Measurements from ENCODE around the gene NAXD. TPM values are rescaled to one million over a fixed set of nuclear protein-coding genes. Genes with fewer than 3 reads are reported as not detected.

NAXD gene
- polyA plus RNA-seq, 1 donor from 2014 or later: 58.1 TPM

DNA sequence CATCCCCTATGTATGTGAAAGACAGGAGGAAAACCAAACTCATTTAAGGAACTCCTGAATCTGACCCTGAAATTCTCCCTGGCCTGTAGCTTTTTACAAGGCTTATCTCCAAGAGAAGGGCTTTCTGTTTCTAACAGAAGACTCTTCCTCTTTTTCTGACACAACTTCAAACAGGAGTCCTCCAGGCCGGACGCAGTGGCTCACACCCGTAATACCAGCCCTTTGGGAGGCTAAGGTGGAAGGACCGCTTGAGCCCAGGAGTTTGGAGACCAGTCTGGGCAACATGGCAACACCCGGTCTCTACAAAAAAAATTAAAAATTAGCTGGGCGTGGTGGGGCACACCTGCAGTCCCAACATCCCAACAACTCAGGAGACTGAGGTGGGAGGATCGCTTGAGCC lies 48.7 kb downstream of the NAXD start:
- H3K9ac ChIP-seq (ENCODE audit: low read length): no peak overlapping the region
- H3K9me3 ChIP-seq (ENCODE audit: low read length): peaks cover 4% of the 10 kb centered on the region
- no peaks in the 10 kb centered on the region for H3K79me2 ChIP-seq (replicated peaks; ENCODE audit: insufficient read depth, low read length)
- H3K9me2 ChIP-seq (ENCODE audit: insufficient read depth, low read length): no peaks in the 10 kb centered on the region
- H4K20me1 ChIP-seq (ENCODE audit: insufficient read depth): no peaks in the 10 kb centered on the region
- no peak overlapping the region for H3K27ac ChIP-seq (ENCODE audit: low read length)
- no peak overlapping the region for H2AFZ ChIP-seq (ENCODE audit: low read depth, low read length)
- H3K36me3 ChIP-seq (ENCODE audit: insufficient read depth, low read length): peaks cover 22% of the 10 kb centered on the region
- H3K27me3 ChIP-seq (ENCODE audit: insufficient read depth, low read depth, low read length): no peaks in the 10 kb centered on the region
- H3K4me2 ChIP-seq (ENCODE audit: low read length): no peak overlapping the region
- TF ChIP-seq EP300 (conservative IDR thresholded peaks at IDR 0.05; ENCODE audit: poor library complexity, severe bottlenecking) (no peak), SMC3 (conservative IDR thresholded peaks at IDR 0.05; ENCODE audit: poor library complexity) (no peak), TAF1 (IDR thresholded peaks at IDR 0.05; ENCODE audit: low read depth) (no peak), EZH2 (IDR thresholded peaks at IDR 0.05; ENCODE audit: borderline replicate concordance, insufficient read depth, low read length, poor library complexity, severe bottlenecking) (no peak), RAD21 (conservative IDR thresholded peaks at IDR 0.05) (no peak), MXI1 (conservative IDR thresholded peaks at IDR 0.05; ENCODE audit: poor library complexity, severe bottlenecking) (no peak), POLR2AphosphoS5 (IDR thresholded peaks at IDR 0.05) (no peak)
- TF ChIP-seq, protein P1, sequence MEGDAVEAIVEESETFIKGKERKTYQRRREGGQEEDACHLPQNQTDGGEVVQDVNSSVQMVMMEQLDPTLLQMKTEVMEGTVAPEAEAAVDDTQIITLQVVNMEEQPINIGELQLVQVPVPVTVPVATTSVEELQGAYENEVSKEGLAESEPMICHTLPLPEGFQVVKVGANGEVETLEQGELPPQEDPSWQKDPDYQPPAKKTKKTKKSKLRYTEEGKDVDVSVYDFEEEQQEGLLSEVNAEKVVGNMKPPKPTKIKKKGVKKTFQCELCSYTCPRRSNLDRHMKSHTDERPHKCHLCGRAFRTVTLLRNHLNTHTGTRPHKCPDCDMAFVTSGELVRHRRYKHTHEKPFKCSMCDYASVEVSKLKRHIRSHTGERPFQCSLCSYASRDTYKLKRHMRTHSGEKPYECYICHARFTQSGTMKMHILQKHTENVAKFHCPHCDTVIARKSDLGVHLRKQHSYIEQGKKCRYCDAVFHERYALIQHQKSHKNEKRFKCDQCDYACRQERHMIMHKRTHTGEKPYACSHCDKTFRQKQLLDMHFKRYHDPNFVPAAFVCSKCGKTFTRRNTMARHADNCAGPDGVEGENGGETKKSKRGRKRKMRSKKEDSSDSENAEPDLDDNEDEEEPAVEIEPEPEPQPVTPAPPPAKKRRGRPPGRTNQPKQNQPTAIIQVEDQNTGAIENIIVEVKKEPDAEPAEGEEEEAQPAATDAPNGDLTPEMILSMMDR (IDR thresholded peaks at IDR 0.05; ENCODE audit: poor library complexity, severe bottlenecking): no peak
- TF ChIP-seq, protein P2, sequence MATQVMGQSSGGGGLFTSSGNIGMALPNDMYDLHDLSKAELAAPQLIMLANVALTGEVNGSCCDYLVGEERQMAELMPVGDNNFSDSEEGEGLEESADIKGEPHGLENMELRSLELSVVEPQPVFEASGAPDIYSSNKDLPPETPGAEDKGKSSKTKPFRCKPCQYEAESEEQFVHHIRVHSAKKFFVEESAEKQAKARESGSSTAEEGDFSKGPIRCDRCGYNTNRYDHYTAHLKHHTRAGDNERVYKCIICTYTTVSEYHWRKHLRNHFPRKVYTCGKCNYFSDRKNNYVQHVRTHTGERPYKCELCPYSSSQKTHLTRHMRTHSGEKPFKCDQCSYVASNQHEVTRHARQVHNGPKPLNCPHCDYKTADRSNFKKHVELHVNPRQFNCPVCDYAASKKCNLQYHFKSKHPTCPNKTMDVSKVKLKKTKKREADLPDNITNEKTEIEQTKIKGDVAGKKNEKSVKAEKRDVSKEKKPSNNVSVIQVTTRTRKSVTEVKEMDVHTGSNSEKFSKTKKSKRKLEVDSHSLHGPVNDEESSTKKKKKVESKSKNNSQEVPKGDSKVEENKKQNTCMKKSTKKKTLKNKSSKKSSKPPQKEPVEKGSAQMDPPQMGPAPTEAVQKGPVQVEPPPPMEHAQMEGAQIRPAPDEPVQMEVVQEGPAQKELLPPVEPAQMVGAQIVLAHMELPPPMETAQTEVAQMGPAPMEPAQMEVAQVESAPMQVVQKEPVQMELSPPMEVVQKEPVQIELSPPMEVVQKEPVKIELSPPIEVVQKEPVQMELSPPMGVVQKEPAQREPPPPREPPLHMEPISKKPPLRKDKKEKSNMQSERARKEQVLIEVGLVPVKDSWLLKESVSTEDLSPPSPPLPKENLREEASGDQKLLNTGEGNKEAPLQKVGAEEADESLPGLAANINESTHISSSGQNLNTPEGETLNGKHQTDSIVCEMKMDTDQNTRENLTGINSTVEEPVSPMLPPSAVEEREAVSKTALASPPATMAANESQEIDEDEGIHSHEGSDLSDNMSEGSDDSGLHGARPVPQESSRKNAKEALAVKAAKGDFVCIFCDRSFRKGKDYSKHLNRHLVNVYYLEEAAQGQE (IDR thresholded peaks at IDR 0.05; ENCODE audit: borderline replicate concordance): no peak
- no peaks in the 10 kb centered on the region for H3F3A ChIP-seq (ENCODE audit: insufficient read depth, low read length, poor library complexity, severe bottlenecking)
- no peak overlapping the region for H3K4me3 ChIP-seq (ENCODE audit: low read length)

GRCh38 chr13:110664673-110665072 lies 49.3 kb downstream of the NAXD start:
- no peak for TF ChIP-seq EZH2 (IDR thresholded peaks at IDR 0.05; ENCODE audit: borderline replicate concordance, insufficient read depth, low read length, poor library complexity, severe bottlenecking)
- TF ChIP-seq, protein P1 (IDR thresholded peaks at IDR 0.05; ENCODE audit: poor library complexity, severe bottlenecking): no peak
- TF ChIP-seq, protein P2 (IDR thresholded peaks at IDR 0.05; ENCODE audit: borderline replicate concordance): no peak
- no peak for TF ChIP-seq TAF1 (IDR thresholded peaks at IDR 0.05; ENCODE audit: low read depth)
- TF ChIP-seq RAD21 (conservative IDR thresholded peaks at IDR 0.05): no peak
- TF ChIP-seq SMC3 (conservative IDR thresholded peaks at IDR 0.05; ENCODE audit: poor library complexity): no peak
- no peak for TF ChIP-seq EP300 (conservative IDR thresholded peaks at IDR 0.05; ENCODE audit: poor library complexity, severe bottlenecking)
- no peak for TF ChIP-seq MXI1 (conservative IDR thresholded peaks at IDR 0.05; ENCODE audit: poor library complexity, severe bottlenecking)
- no peak for TF ChIP-seq POLR2AphosphoS5 (IDR thresholded peaks at IDR 0.05)
- H3K9ac ChIP-seq (ENCODE audit: low read length): no peak overlapping the region
- H3F3A ChIP-seq (ENCODE audit: insufficient read depth, low read length, poor library complexity, severe bottlenecking): no peaks in the 10 kb centered on the region

More at GRCh38 chr13:110664673-110665072, 49.3 kb downstream of the NAXD start:
- no peaks in the 10 kb centered on the region for H3K9me3 ChIP-seq (ENCODE audit: low read length)
- H3K79me2 ChIP-seq (replicated peaks; ENCODE audit: insufficient read depth, low read length): no peaks in the 10 kb centered on the region
- H3K27ac ChIP-seq (ENCODE audit: low read length): no peak overlapping the region
- H3K9me2 ChIP-seq (ENCODE audit: insufficient read depth, low read length): no peaks in the 10 kb centered on the region
- no peaks in the 10 kb centered on the region for H4K20me1 ChIP-seq (ENCODE audit: insufficient read depth)
- no peaks in the 10 kb centered on the region for H3K27me3 ChIP-seq (ENCODE audit: insufficient read depth, low read depth, low read length)
- H2AFZ ChIP-seq (ENCODE audit: low read depth, low read length): no peak overlapping the region
- no peak overlapping the region for H3K4me2 ChIP-seq (ENCODE audit: low read length)
- no peak overlapping the region for H3K4me3 ChIP-seq (ENCODE audit: low read length)
- peaks cover 16% of the 10 kb centered on the region for H3K36me3 ChIP-seq (ENCODE audit: insufficient read depth, low read length)

All from neural cell (in vitro differentiated cells).